HUES48 (cell line): ENCODE measurements around the gene SLC25A53.
A peak's percentile ranks its signal among the peaks of the same experiment; 100 is the strongest.

ENCODE experiments used
- H3K27ac ChIP-seq: one replicate; pipeline ENCODE4 v1.7.0; 2013; ENCODE audit warnings: low read depth, low read length, inconsistent platforms
- H3K27me3 ChIP-seq: 2 replicates; pipeline ENCODE4 v1.6.1; 2013; ENCODE audit warnings: mild to moderate bottlenecking, low read length; ENCODE audit not compliant: control insufficient read depth, insufficient read depth
- H3K36me3 ChIP-seq: 2 replicates; pipeline ENCODE4 v1.6.1; 2013; ENCODE audit warnings: low read length; ENCODE audit not compliant: control insufficient read depth, insufficient read depth
- H3K4me1 ChIP-seq: 2 replicates; pipeline ENCODE4 v1.6.1; 2013; ENCODE audit warnings: mild to moderate bottlenecking, low read length; ENCODE audit not compliant: control insufficient read depth, insufficient read depth
- H3K4me3 ChIP-seq: 2 replicates; pipeline ENCODE4 v1.5.1; 2013; ENCODE audit warnings: mild to moderate bottlenecking, low read depth, low read length
- H3K9ac ChIP-seq: 2 replicates; pipeline ENCODE4 v1.6.1; 2013; ENCODE audit warnings: mild to moderate bottlenecking, low read depth, low read length, moderate library complexity
- H3K9me3 ChIP-seq: 2 replicates; pipeline ENCODE4 v1.6.1; 2013; ENCODE audit warnings: low read length; ENCODE audit not compliant: control insufficient read depth, insufficient read depth

The SLC25A53 gene, protein sequence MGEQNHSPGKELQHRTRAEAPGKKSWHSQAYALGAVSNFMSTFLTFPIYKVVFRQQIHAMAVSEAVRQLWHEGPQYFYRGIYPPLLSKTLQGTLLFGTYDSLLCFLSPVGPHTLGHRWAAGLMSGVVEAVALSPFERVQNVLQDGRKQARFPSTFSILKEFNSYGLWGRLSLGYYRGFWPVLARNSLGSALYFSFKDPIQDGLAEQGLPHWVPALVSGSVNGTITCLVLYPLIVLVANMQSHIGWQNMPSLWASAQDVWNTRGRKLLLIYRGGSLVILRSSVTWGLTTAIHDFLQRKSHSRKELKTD

DNA sequence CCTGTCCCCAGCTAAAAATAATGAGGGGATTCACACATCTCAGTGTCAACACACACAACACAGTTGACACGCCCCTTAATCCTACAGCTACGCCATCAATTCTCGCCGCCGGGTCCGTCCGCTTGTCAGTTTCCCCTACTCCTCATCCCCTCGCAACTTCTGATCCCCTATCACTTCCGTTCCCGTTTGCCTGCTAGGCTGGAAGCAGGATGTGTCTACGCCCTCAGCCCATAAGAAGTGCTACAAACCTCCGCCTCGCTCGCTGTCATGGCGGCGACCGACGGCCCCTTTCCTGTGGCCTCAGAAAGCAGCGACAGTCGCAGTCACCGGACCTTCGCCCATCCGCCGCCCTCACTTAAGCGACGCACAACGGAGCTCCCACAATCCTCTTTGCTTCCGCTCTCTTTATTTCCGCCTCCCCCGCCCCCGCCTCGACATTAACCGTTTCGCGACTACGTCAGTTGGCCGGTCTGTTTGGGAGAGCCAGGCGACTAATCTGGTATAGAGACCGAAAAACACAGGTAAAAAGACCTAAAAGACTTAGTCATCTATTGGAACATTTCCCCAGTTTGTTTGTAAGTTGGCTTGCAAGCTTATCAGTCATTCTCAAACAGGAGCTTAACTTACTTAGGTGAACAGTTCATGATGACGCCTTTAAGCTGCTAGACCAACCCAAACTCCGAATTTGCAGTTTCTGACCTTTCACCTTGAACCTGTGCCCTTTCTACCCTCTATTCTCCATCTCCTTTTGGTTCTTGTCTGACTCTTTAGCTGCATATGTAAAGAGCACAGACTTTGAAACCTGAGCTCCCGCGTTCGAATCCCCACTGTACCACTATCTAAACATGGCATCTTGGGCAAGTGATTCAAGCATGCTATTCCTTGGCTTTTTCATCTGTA, at the start of gene SLC25A53:
TSS of gene SLC25A53 (minus strand) at position 380 of the 900 bp plus-strand sequence. CDS start 51,752 bp downstream, outside the sequence.
- Histone ChIP-seq H3K27ac (peak within 1 kb of the TSS; percentile 80), H3K9me3 (no peaks in the 10 kb centered on the region), H3K36me3 (no peaks in the 10 kb centered on the region), H3K9ac (peak within 1 kb of the TSS; percentile 74), H3K27me3 (peaks cover 6% of the 10 kb centered on the region; the same call in 1 of the 2 replicates), H3K4me1 (no peaks in the 10 kb centered on the region), H3K4me3 (peak within 1 kb of the TSS; percentile 90)

DNA sequence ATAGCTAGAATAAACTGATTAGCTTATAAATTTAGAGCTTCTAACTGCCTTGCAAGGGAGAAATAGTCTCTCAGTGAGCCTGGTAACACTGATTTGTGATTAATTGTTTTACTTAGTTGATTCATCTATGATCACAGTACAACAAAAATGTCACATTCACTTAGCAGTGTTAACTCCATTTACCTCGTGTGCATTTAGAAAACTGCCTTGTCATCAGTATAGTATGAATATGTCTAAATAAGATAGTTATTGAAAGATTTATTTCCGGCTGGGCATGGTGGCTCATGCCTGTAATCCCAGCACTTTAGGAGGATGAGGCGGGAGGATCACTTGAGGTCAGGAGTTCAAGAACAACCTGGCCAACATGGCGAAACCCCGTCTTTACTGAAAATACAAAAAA, 48.7 kb upstream of the SLC25A53 start:
- Histone ChIP-seq H3K36me3 (no peaks in the 10 kb centered on the region), H3K27ac (no peak overlapping the region), H3K4me3 (no peak overlapping the region), H3K9me3 (no peaks in the 10 kb centered on the region), H3K4me1 (no peaks in the 10 kb centered on the region), H3K9ac (no peak overlapping the region), H3K27me3 (peaks cover 15% of the 10 kb centered on the region)

DNA sequence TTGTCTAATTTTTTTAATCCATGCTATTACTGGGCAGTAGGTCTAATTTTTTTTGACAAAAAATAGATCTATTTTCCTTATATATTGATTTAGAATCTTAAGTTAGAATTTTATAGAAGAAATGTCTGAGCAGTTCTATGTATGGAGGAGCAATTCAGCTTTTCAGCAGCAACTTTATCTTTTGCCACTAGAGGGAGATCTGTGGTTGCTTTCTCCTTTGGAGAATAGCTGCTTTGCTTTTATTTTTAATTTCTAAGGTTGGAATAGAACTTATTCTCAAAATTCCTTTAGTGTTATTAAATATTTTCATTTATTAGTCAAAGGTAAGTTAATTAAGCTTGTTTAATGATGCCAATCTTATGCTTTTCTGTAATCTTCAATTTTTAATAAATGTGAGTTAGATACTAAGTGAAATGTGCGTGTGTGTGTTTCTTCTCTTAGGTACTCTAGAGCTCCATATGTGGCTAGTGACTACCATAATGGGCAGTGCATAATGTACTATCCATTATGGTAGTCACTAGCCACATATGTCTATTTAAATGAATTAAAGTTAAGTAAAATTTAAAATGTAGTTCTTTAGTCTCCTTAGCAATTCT, 38.8 kb upstream of the SLC25A53 start:
- Histone ChIP-seq H3K27me3 (no peaks in the 10 kb centered on the region), H3K9me3 (no peaks in the 10 kb centered on the region), H3K27ac (no peak overlapping the region), H3K4me3 (no peak overlapping the region), H3K4me1 (no peaks in the 10 kb centered on the region), H3K36me3 (peaks cover 39% of the 10 kb centered on the region), H3K9ac (no peak overlapping the region)

DNA sequence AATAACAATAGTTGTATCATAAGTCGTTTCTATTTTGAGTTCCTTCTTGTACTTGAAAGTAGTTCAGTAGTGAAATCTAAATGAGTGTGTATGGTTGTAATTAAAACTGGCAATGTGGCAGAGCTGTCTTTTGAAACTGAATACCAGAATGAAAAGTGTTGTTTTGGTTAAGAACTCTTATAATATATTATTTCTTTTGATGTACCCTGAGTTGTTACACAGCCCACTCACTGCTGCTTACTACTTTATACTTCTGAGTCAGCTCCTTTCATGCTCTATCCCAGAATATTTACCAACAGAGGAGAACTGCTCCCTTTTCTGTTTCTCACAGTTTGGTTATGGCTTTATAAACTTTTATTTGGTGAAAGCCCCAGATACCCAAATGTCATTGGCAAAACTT, 38.2 kb upstream of the SLC25A53 start:
- H3K27me3 ChIP-seq: no peaks in the 10 kb centered on the region
- H3K9ac ChIP-seq: no peak overlapping the region
- no peak overlapping the region for H3K4me3 ChIP-seq
- H3K9me3 ChIP-seq: no peaks in the 10 kb centered on the region
- H3K36me3 ChIP-seq: peaks cover 41% of the 10 kb centered on the region
- H3K4me1 ChIP-seq: no peaks in the 10 kb centered on the region
- H3K27ac ChIP-seq: no peak overlapping the region

DNA sequence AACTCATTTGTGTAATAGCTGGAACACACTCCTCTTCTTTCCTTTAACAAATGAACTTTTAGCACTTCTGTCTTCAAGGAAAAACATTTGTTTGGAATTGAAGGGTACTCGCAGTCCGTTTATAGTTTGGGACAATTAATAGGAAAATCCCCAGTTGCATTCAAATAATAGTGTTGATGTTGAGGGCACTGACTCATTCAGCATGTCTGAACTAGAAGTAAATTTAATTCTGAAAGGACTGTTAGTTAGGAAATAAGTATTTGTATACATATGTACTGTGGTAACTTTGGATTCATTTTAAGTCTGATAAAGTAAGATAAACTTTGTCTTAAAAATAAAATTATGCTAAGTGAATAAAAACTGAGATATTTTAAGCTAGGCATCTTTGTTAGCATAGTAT, 36.7 kb upstream of the SLC25A53 start:
- H3K36me3 ChIP-seq: peaks cover 53% of the 10 kb centered on the region
- H3K27ac ChIP-seq: no peak overlapping the region
- no peaks in the 10 kb centered on the region for H3K4me1 ChIP-seq
- H3K9me3 ChIP-seq: no peaks in the 10 kb centered on the region
- no peak overlapping the region for H3K4me3 ChIP-seq
- no peaks in the 10 kb centered on the region for H3K27me3 ChIP-seq
- no peak overlapping the region for H3K9ac ChIP-seq

DNA sequence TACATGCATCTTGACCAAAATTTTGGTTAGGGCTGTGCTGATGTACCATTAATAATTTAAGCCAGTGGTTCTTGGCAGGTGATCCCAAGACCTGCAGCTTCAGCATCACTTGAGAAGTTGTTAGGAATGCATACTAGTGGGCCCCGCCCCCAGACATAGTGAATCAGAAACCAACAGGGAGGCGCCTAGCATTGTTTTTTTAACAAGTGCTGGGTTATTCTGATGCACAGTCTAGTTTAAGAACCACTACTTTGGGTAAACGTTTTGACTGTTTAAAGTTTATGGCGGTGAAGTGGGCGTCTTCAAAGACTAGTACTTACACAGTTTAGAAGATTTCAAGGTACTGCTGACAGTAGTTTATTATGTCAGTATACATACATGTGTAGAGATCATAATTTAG, 33.0 kb upstream of the SLC25A53 start:
- no peak overlapping the region for H3K9ac ChIP-seq
- peaks cover 74% of the 10 kb centered on the region for H3K36me3 ChIP-seq
- H3K4me3 ChIP-seq: no peak overlapping the region
- no peaks in the 10 kb centered on the region for H3K9me3 ChIP-seq
- H3K27ac ChIP-seq: no peak overlapping the region
- H3K27me3 ChIP-seq: no peaks in the 10 kb centered on the region
- no peaks in the 10 kb centered on the region for H3K4me1 ChIP-seq

DNA sequence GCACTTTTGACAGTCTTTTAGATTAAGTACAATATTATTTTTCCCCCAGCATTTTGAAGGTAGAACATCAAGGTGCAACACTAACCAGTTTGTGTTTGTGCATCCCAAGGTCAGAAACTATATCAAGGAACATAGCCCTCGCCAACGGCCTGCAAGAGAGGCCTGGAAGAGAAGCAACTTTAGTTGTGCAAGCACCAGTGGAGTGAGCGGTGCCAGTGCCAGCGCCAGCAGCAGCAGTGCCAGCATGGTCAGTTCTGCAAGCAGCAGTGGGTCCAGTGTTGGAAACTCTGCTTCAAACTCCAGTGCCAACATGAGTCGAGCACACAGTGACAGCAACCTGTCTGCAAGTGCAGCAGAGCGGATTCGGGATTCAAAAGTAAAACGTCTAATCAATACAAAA, 31.1 kb upstream of the SLC25A53 start:
- no peak overlapping the region for H3K27ac ChIP-seq
- no peaks in the 10 kb centered on the region for H3K27me3 ChIP-seq
- peaks cover 75% of the 10 kb centered on the region for H3K36me3 ChIP-seq
- no peaks in the 10 kb centered on the region for H3K9me3 ChIP-seq
- H3K4me3 ChIP-seq: no peak overlapping the region
- no peak overlapping the region for H3K9ac ChIP-seq
- no peaks in the 10 kb centered on the region for H3K4me1 ChIP-seq

DNA sequence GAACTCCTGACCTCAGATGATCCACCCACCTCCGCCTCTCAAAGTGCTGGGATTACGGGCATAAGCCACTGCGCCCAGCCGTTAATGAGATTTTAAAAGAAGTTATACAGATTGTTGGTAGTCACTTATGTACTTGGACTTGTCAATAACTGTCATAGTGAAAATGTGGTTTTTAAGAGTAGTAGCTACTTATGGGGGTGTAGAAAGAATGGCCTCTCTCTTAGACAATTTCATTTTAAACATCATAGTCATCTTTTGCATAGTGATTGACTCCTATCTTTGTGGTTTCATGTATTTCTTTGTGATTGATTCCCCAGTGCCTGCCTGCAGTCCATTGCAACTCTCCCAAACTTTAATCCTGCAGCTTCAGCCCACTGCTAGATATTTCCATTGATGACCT, 26.9 kb upstream of the SLC25A53 start:
- no peaks in the 10 kb centered on the region for H3K9me3 ChIP-seq
- H3K27ac ChIP-seq: no peak overlapping the region
- H3K4me3 ChIP-seq: no peak overlapping the region
- H3K4me1 ChIP-seq: no peaks in the 10 kb centered on the region
- peaks cover 40% of the 10 kb centered on the region for H3K36me3 ChIP-seq
- H3K9ac ChIP-seq: no peak overlapping the region
- H3K27me3 ChIP-seq: no peaks in the 10 kb centered on the region

DNA sequence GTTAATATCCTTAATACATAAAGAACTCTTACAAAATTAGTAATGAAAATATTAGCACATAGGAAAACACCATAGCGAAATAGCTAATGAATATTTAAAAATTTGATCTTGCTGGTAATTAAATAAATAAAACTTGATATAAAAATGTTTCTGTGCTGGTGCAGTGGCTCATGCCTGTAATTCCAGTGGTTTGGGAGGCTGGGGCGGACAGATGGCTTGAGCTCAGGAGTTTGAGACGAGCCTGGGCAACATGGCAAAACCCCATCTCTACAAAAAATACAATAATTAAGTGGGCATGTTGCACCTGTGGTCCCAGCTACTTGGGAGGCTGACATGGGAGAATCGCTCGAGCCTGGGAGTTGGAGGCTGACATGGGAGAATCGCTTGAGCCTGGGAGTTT, 17.0 kb upstream of the SLC25A53 start:
- Histone ChIP-seq H3K9me3 (no peaks in the 10 kb centered on the region), H3K9ac (no peak overlapping the region), H3K36me3 (peaks cover 36% of the 10 kb centered on the region), H3K27me3 (no peaks in the 10 kb centered on the region), H3K4me1 (no peaks in the 10 kb centered on the region), H3K27ac (no peak overlapping the region), H3K4me3 (no peak overlapping the region)

DNA sequence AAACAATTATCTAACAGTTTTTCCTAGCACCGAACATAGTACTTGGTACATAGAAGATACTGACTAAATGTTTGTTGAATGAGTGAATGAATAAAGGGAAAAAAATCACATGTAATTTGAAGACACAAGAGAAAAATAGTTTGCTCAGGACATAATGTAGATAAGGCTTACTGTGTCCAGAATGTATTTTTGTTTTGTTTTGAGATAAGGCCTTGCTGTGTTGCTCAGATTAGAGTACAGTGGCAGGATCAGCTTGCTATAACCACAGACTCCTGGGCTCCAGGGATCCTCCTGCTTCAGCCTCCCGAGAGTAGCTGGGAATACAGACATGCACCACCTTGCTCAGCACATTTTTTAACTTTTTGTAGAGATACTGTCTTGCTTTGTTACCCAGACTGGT, 16.0 kb upstream of the SLC25A53 start:
- Histone ChIP-seq H3K27ac (no peak overlapping the region), H3K27me3 (0 out of 2 replicates have a peak, but pooled peaks cover 6% of the 10 kb centered on the region), H3K4me1 (peaks cover 7% of the 10 kb centered on the region; the same call in 1 of the 2 replicates), H3K4me3 (no peak overlapping the region), H3K9ac (no peak overlapping the region), H3K9me3 (no peaks in the 10 kb centered on the region), H3K36me3 (peaks cover 30% of the 10 kb centered on the region)

DNA sequence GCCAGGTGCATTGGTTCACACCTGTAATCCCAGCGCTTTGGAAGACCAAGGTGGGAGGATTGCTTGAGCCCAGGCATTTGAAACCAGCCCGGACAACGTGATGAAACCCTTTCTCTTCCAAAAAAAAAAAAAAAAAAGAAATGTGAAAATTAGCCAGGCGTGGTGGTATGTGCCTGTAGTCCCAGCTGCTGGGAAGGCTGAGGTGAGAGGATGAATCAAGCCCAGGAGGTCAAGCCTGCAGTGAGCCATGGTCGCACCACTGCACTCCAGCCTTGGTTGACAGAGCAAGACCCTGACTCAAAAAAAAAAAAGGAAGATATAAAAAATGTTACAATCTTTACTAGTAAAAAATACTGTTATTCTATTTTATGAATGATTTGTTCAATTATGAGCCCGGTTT, 15.3 kb upstream of the SLC25A53 start:
- Histone ChIP-seq H3K4me1 (peaks cover 11% of the 10 kb centered on the region; the same call in 1 of the 2 replicates), H3K27ac (no peak overlapping the region), H3K9me3 (no peaks in the 10 kb centered on the region), H3K36me3 (peaks cover 26% of the 10 kb centered on the region), H3K4me3 (no peak overlapping the region), H3K9ac (no peak overlapping the region), H3K27me3 (0 out of 2 replicates have a peak, but pooled peaks cover 6% of the 10 kb centered on the region)
